OCI-LY7 (cell line): ENCODE data around the gene FZD7. TPM values are rescaled to one million over a fixed set of nuclear protein-coding genes. Genes with fewer than 3 reads are reported as not detected.

Experiments
- BruUV-seq: library from RNA; stranded (reverse); fragments of 400-500 nt; replicated peaks from 2 replicates; lab custom pipeline; 2021; lab: Mats Ljungman, UMichigan
- CTCF ChIA-PET: fragments of 300-600 bp; sonication (Branson Sonifier 250); formaldehyde crosslinking; loops from one replicate; lab custom pipeline; 2022; ENCODE audit warnings: antibody characterized with exemption; ENCODE audit not compliant: unreplicated experiment; lab: Charles Lee
- POLR2A ChIA-PET: fragments of 300-600 bp; sonication (Branson Sonifier 250); formaldehyde crosslinking; loops from one replicate; lab custom pipeline; 2022; ENCODE audit warnings: antibody characterized with exemption; lab: Charles Lee
- DNase-seq: peaks from one replicate; pipeline ENCODE4 v3.0.0-alpha.2; 2015; ENCODE audit warnings: low spot score
- H2AFZ ChIP-seq: fragments of 200-600 bp; sonication (generic), shearing (Covaris generic); 2 replicates; pipeline ENCODE4 v1.6.1; 2014; ENCODE audit warnings: mild to moderate bottlenecking, antibody characterized with exemption, low read length, moderate library complexity
- H3K27ac ChIP-seq: fragments of 200-600 bp; sonication (generic); 2 replicates; pipeline ENCODE4 v1.5.1; 2014; ENCODE audit warnings: mixed run types, low read depth, mild to moderate bottlenecking, moderate library complexity, low read length, inconsistent platforms; ENCODE audit not compliant: poor library complexity, severe bottlenecking
- H3K36me3 ChIP-seq: fragments of 200-600 bp; sonication (generic); 2 replicates; pipeline ENCODE4 v1.6.1; 2014; ENCODE audit warnings: mild to moderate bottlenecking, antibody characterized with exemption, low read length, moderate library complexity, mixed read lengths; ENCODE audit not compliant: insufficient read depth
- H3K4me1 ChIP-seq: fragments of 200-600 bp; sonication (generic); 2 replicates; pipeline ENCODE4 v1.5.1; 2014; ENCODE audit warnings: mild to moderate bottlenecking, low read length; ENCODE audit not compliant: insufficient read depth, poor library complexity, severe bottlenecking
- H3K4me2 ChIP-seq: fragments of 200-600 bp; sonication (generic); 2 replicates; pipeline ENCODE4 v1.6.1; 2014; ENCODE audit warnings: mild to moderate bottlenecking, low read length
- H3K4me3 ChIP-seq: fragments of 200-600 bp; sonication (generic); 2 replicates; pipeline ENCODE4 v1.5.1; 2014; ENCODE audit warnings: mild to moderate bottlenecking, low read depth, low read length; ENCODE audit not compliant: poor library complexity, severe bottlenecking
- H3K79me2 ChIP-seq: fragments of 200-600 bp; sonication (generic); 2 replicates; pipeline ENCODE4 v1.6.1; 2016; ENCODE audit warnings: low read depth, mild to moderate bottlenecking, low read length, moderate library complexity, mixed read lengths; ENCODE audit not compliant: insufficient read depth
- H3K9me2 ChIP-seq: fragments of 200-600 bp; sonication (generic); 2 replicates; pipeline ENCODE4 v1.6.1; 2016; ENCODE audit warnings: mild to moderate bottlenecking, low read length, mixed read lengths; ENCODE audit not compliant: insufficient read depth
- H3K9me3 ChIP-seq: fragments of 200-600 bp; sonication (generic); 2 replicates; pipeline ENCODE4 v1.6.1; 2014; ENCODE audit warnings: mild to moderate bottlenecking, mixed run types, low read length, mixed read lengths
- H4K20me1 ChIP-seq: fragments of 200-600 bp; sonication (generic); 2 replicates; pipeline ENCODE4 v1.6.1; 2014; ENCODE audit warnings: mild to moderate bottlenecking, antibody characterized with exemption, low read length, moderate library complexity, mixed read lengths; ENCODE audit not compliant: insufficient read depth
- EZH2phosphoT487 ChIP-seq: fragments of 200-600 bp; sonication (generic); IDR thresholded peaks from 2 replicates; pipeline ENCODE4 v1.6.1; 2018; ENCODE audit warnings: low read depth, borderline replicate concordance, mild to moderate bottlenecking, mixed run types, antibody characterized with exemption, low read length, moderate library complexity, mixed read lengths
- intact Hi-C: fragments of 100-400 bp; cut with micrococcal nuclease; formaldehyde crosslinking; loops from one replicate; pipeline ENCODE4 v1.10.0; 2022; ENCODE audit not compliant: unreplicated experiment
- total RNA-seq, 2 experiments: library from RNA; depleted of rRNA in 1 of 2; stranded (reverse); fragments of >200 nt in 1 of 2; shearing (Covaris generic) in 1 of 2; gene quantifications; 2 replicates each; pipeline ENCODE4 v1.2.3, GENCODE V29; 2014 to 2022
- TF ChIP-seq, protein P1 (sequence below): fragments of 200-600 bp; sonication (generic); conservative IDR thresholded peaks from 2 replicates; pipeline ENCODE4 v1.5.1; 2014; ENCODE audit warnings: mild to moderate bottlenecking, antibody characterized with exemption, low read length, moderate library complexity, mixed read lengths

FZD7 gene
- total RNA-seq, 2 experiments from 2014 or later, result 1.2 to 1.7 TPM

DNA sequence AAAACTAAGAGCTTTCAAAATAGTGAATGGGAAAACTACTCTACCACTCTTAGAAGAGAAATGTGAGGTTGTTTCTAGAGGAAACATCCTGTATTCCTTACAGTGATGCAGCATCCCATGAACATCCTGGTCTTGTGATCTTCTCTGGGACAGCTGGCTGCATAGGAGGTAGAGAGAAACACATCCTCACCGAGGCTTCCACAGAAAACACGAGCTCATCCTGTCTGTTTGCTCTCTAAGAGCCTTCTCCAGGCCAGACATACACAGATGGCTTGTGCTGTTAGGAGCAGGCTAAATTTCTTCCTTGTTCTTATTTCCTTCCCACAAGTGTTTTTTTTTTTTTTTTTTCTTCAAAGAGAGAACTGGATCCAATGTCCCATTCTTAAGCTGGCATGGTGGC, 14.7 kb upstream of the FZD7 start:
- ChIA-PET CTCF (no interaction called here), POLR2A (interaction anchor here (0.6 to 3.4 kb wide), 8 partner anchors 14 to 954 kb away, joined by 3 to 15 read pairs (median 4); no protein-coding TSS in a partner anchor)
- no peak overlapping the region for H3K4me3 ChIP-seq
- H4K20me1 ChIP-seq, result no peaks in the 10 kb centered on the region
- H3K9me2 ChIP-seq, result no peaks in the 10 kb centered on the region
- intact Hi-C loops, result no loop called here
- no peaks in the 10 kb centered on the region for H3K4me1 ChIP-seq
- no peak for DNase-seq
- H3K79me2 ChIP-seq, result no peaks in the 10 kb centered on the region
- TF ChIP-seq, protein P1, sequence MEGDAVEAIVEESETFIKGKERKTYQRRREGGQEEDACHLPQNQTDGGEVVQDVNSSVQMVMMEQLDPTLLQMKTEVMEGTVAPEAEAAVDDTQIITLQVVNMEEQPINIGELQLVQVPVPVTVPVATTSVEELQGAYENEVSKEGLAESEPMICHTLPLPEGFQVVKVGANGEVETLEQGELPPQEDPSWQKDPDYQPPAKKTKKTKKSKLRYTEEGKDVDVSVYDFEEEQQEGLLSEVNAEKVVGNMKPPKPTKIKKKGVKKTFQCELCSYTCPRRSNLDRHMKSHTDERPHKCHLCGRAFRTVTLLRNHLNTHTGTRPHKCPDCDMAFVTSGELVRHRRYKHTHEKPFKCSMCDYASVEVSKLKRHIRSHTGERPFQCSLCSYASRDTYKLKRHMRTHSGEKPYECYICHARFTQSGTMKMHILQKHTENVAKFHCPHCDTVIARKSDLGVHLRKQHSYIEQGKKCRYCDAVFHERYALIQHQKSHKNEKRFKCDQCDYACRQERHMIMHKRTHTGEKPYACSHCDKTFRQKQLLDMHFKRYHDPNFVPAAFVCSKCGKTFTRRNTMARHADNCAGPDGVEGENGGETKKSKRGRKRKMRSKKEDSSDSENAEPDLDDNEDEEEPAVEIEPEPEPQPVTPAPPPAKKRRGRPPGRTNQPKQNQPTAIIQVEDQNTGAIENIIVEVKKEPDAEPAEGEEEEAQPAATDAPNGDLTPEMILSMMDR, result no peak
- TF ChIP-seq EZH2phosphoT487, result no peak
- BruUV-seq, result no TSS peak
- no peak overlapping the region for H3K4me2 ChIP-seq
- H3K36me3 ChIP-seq, result no peaks in the 10 kb centered on the region
- H3K27ac ChIP-seq, result no peak overlapping the region
- no peaks in the 10 kb centered on the region for H3K9me3 ChIP-seq
- H2AFZ ChIP-seq, result no peak overlapping the region

DNA sequence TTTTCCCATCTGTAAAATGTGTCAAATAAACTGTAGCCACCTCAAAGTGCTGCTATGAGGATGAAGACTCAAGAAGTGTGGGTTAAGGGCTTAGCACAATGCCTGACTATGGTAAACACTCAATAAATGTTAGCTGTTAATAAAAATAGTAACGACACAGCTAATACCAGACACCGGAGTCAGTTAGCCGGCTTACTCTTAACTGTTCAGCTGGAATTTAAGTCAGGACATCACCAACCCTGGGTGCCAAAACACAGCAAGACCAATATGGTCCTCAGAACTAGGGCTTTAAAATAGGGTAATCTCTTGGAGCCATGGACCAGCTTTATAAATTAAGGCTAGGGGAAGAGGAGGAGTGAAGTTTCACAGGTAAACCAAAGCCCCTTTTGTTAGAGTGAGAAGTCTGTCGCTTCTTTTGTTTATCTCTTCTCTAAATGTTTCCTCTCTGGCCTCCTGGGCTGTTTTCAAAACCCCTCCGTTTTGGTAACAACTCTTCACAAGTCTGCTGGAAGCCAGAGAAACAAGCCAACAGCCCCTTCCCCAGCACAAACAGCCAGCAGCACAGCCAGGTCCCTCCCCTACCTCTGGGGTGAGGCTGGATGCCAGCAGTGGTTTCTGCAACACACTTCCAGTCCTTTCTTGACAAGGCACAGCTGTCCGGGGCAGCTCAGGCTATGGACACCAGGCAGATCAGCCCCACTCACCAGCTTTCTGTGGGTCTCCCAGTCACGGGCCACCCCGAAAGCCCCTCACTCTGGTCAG, 13.8 kb upstream of the FZD7 start:
- H3K4me2 ChIP-seq, result no peak overlapping the region
- no peak overlapping the region for H3K4me3 ChIP-seq
- ChIA-PET POLR2A (interaction anchor here (0.6 to 0.7 kb wide), 7 partner anchors 9 to 953 kb away, joined by 3 to 4 read pairs (median 4); no protein-coding TSS in a partner anchor), CTCF (no interaction called here)
- DNase-seq, result no peak
- H3K9me2 ChIP-seq, result no peaks in the 10 kb centered on the region
- no peaks in the 10 kb centered on the region for H3K36me3 ChIP-seq
- BruUV-seq, result no TSS peak
- no peaks in the 10 kb centered on the region for H3K79me2 ChIP-seq
- no peaks in the 10 kb centered on the region for H4K20me1 ChIP-seq
- H3K27ac ChIP-seq, result no peak overlapping the region
- TF ChIP-seq, protein P1, result no peak
- TF ChIP-seq EZH2phosphoT487, result no peak
- H2AFZ ChIP-seq, result no peak overlapping the region
- intact Hi-C loops, result no loop called here
- H3K4me1 ChIP-seq, result no peaks in the 10 kb centered on the region
- H3K9me3 ChIP-seq, result no peaks in the 10 kb centered on the region

DNA sequence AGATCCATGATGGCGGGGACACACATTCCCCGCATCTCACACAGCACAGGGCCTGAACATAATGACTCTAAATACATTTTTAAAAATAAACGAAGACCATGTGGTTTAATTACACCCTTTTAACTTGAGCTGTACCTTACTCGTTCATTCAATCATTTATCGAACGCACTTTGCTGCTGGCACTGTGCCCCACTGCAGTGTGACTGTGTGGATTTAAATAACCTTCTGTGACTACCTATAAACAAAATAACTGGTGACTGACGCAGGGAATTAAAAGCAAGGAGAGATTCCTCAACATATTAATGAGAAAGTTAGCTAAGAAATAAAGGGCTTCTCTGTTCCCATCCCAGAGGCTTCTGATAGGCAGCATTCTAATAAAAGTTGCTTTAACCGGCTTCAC, 10.9 kb upstream of the FZD7 start:
- DNase-seq, result no peak
- Histone ChIP-seq H3K9me2 (no peaks in the 10 kb centered on the region), H3K79me2 (no peaks in the 10 kb centered on the region), H3K4me2 (no peak overlapping the region), H2AFZ (no peak overlapping the region), H3K27ac (no peak overlapping the region), H3K36me3 (no peaks in the 10 kb centered on the region), H4K20me1 (no peaks in the 10 kb centered on the region), H3K4me1 (no peaks in the 10 kb centered on the region), H3K9me3 (no peaks in the 10 kb centered on the region), H3K4me3 (no peak overlapping the region)
- intact Hi-C loops, result no loop called here
- TF ChIP-seq, protein P1, result no peak
- no peak for TF ChIP-seq EZH2phosphoT487
- POLR2A ChIA-PET, result no interaction called here
- CTCF ChIA-PET, result interaction anchor here (0.5 kb wide), 1 partner anchor 37 kb away, joined by 3 read pairs; no protein-coding TSS in a partner anchor
- no TSS peak for BruUV-seq
